ENCODE data around the gene SLX4IP.

Gene SLX4IP

DNA sequence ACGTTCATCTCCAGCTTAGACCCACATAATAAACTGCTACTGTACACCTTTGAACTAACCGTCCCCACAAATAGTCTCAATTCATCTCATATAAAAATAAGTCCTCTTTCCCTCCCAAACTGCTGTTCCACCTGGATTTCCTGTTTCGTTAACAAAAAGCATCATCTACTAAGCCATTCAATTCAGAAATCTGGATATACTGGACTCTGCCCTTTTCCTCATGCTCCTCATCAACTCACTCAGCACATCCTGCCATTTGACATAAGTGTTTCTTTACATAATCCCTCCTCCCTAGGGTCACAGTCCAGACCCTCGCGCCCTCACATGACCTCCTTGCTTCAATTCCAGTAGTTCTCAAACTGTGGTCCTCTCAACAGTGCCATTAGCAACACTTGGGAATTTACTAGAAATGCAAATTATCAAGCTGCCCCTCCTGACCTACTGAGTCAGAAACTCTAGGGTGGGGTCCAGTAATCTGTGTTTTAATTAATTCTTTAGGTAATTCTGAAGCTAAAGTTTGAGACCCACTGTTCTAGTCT is 5.6 kb upstream of the SLX4IP start:
- DNase-seq (ENCODE audit: low read depth): no peak

DNA sequence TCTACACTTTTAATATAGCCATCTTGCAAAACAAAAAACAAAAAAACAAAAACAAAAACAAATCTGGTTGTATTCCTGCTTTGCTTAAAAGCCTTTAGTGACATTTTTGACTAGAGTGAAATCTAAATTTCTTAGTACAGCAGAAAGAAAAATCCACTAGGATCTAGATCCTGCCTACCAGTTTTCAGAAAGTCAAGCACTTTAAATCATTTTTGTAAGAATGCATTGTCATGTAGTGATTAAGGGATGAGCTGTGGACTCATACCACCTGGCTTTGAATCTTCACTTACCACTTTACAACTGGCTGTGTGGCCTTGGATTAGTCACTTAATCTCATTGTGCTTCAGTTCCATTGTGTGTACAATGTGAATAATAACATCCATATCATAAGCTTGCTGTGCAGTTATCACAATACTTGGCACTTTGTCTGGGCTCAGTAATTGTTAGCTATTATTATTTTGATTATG is 5.1 kb upstream of the SLX4IP start:
- no peak for DNase-seq (ENCODE audit: low read depth)

DNA sequence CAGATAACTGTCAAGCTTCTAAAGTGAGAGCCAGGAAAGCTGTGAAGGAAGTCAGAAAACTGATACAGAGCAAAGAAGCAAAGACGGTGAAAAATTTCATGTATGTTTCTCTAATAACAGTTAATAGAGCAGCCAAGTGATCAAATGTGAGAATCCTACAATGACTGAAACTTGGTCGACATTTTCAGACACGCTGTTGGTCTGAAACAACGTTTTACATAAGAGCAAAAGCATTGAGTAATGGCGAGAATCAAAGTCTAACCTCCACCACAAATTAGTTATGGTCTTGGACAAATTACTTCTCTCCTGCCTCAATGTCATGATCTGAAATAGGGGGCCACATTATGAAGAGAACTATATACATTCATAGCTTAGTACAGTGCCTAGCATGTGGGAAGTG is 4.4 kb upstream of the SLX4IP start:
- no peak for DNase-seq (ENCODE audit: low read depth)

DNA sequence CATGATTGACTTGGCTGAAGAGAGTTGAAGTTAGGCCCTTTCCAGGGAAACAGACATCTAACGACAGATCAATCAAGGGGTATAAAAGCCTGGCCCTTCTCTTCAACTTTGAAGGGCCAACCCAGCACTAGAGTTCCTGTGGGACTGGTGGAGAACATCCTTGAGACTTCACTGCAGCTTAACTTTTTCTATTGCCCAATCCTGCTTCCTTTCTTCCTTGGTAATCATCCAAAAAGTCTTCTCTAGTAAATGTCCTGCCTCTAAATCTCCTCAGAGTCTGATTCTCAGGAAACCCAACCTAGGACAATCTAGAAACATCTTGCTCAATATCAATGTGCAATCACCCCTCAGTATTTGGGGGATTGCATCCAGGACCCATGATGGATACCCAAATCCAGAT is 3.0 kb upstream of the SLX4IP start:
- DNase-seq (ENCODE audit: low read depth): no peak

DNA sequence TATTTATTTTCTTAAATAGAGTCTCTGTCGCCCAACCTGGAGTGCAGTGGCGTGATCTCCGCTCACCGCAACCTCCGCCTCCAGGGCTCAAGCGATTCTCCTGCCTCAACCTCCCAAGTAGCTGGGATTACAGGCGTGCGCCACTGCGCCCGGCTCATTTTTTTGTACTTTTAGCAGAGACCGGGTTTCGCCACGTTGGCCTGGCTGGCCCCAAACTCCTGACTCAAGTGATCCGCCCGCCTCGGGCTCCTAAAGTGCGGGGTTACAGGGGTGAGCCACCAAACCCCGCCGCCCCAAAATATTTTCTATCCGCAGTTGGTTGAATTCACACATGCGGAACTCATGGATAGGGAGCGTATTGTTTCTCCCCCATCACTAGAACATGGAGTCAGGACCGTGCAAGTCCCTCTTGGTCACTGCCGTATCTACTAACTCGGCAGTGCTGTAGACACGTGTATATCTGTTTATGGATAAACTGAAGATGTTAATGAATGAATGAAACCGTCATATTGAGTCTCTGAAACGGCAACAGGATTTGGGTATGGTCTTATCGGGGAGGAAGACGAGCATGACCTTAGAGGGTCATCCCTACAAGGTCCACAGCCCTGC is 2.0 kb upstream of the SLX4IP start:
- no peak for DNase-seq (ENCODE audit: low read depth)

DNA sequence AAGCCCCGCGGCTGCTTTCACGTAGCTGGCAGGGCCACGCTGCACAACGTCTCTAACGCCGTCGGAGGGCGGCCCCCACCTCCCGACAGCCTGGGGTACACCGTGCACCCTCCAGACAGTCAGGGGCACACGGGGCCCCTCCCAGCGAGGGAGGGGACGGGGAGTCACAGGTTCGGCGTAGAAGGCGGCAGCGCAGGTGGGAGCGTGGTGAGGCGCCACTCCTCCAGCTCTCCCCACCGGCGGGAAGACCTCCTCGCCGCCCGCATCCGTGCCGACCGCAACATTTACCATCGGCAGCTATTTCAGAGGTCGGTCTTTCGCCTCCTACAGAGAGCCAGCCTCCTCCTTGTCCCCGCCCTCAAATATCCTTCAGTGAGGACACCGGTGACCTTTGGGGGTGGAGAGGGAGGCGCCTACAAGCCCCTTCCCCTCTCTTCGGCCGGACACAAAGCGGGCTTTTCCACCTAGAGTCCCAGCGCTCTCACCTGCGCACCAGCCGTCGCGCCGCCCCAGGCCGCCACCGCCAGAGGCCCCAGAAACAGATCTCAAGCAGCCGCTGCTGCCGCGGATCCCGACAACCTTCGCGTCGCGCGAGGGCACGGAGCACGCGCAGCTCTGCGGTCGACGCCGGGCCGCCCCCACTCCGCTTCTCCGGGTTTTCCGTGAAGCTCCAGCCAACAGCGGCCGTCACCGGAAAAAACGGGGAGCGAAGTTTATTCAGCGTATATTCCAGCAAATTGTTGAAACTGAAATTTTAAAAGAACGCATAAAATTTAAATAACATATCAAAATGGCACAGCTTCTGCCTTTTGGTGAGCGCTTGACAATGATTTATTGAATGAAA is 1.3 kb upstream of the SLX4IP start, which contains the start of gene MKKS:
Gene MKKS (minus strand): TSS at position 600 of the 844 bp plus-strand sequence. CDS start 20,708 bp downstream, outside the sequence.
- DNase-seq (ENCODE audit: low read depth): peak; percentile 83

DNA sequence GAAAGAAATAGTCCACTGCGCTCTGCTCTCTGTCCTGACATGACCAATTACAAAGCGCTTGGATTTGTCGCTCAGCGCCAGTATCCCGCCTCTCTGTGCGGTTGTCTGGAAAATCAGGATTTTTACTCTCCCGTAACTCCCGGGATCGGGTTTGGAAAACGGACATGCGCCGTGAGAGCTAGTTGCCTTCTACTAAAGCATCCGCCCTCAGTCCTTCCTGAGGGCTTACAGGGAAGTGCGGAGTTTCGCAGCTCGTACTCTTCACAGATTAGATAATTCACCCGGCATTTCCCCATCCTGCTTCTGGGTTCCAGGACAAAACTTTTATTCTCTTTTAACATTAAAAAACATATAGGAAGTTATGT is 656 bp upstream of the SLX4IP start:
- DNase-seq (ENCODE audit: low read depth): peak; percentile 63

DNA sequence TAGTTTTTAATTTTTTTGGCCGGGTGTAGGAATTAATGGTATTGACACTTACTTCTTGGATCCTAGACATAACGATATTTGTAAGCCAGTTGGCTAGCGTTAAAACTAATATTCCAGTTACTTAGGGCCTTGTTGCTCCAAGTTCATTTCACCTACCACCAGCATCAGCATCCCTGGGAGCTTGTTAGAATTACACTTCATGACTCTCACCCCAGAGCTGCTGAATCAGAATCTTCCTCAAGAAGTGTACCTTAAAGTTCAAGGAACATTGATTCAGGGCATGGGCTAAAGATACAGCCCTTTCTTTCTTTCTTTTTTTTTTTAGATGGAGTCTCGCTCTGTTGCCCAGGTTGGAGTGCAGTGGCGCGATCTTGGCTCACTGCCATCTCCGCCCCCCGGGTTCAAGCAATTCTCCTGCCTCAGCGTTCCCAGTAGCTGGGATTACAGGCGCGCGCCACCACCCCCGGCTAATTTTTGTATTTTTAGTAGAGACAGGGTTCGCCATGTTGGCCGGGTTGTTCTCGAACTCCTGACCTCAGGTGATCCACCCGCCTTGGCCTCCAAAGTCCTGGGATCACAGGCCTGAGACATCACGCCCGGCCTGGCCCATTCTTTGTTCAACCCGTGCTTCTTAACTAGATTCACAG is 1.1 kb downstream of the SLX4IP start:
- no peak for DNase-seq (ENCODE audit: low read depth)

DNA sequence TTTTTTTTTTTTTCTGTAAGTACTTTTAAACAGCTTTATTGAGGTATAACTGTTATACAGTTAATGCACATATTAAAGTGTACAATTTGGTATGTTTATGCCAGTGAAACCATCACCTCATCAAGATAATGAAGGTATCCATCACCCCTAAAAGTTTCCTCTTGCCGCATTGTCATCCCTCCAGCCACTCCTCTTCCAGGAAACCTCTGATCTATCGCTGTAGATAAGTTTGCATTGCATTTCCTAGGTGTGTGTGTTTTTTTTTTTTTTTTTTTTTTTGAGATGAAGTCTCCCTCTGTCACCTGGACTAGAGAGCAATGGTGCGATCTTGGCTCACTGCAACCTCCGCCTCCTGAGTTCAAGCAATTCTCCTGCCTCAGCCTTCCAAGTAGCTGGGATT is 3.1 kb downstream of the SLX4IP start:
- DNase-seq (ENCODE audit: low read depth): no peak

DNA sequence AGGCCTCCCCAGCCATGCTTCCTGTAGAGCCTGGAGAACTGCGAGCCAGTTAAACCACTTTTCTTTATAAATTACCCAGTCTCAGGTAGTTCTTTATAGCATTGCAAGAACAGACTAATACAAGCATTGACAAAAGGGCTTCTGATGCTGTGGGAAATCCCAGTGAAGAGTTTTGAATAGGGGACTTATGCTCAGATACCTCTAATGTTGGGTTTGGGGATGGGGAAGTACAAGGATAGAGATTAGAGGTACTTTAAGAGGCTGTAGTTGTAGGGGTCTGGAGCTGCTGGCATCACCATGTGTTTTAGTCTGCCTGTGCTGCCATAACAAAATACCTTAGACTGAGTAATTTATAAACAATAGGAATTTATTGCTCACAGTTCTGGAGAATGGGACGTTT is 8.8 kb downstream of the SLX4IP start:
- no peak for DNase-seq (ENCODE audit: low read depth)

DNA sequence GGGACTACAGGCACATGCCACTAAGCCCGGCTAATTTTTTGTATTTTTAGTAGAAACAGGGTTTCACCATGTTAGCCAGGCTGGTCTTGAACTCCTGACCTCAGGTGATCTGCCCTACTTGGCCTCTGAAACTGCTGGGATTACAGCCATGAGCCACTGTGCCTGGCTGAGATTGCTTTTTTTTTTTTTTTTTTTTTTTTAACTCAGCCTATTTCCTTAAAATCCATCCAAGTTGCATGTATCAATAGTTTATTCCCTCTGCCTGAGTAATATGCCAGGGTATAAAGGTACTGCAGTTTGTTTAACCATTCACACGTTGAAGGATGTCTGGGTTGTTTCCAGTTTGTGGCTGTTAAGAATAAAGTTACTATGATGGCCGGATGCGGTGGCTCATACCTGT is 10.7 kb downstream of the SLX4IP start:
- DNase-seq (ENCODE audit: low read depth): no peak

DNA sequence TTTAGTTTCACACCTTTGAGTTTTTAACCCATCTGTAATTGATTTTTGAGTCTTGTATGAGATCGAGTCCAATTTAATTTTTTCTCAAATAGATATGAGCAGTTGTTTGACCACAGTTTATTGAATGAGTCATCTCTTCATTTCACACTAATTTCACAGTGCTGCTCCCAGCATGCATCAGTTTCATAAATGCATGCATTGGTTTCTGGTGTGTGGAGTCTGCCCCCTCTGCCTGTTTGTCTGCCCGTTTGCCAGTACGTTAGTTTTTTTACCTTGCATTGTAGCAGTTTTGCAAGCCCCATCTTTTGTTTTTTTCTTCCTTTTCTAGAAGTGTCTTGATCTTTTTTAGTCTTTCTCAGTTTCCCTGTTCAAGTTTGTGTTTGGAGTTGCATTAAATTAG is 11.9 kb downstream of the SLX4IP start:
- DNase-seq (ENCODE audit: low read depth): no peak

DNA sequence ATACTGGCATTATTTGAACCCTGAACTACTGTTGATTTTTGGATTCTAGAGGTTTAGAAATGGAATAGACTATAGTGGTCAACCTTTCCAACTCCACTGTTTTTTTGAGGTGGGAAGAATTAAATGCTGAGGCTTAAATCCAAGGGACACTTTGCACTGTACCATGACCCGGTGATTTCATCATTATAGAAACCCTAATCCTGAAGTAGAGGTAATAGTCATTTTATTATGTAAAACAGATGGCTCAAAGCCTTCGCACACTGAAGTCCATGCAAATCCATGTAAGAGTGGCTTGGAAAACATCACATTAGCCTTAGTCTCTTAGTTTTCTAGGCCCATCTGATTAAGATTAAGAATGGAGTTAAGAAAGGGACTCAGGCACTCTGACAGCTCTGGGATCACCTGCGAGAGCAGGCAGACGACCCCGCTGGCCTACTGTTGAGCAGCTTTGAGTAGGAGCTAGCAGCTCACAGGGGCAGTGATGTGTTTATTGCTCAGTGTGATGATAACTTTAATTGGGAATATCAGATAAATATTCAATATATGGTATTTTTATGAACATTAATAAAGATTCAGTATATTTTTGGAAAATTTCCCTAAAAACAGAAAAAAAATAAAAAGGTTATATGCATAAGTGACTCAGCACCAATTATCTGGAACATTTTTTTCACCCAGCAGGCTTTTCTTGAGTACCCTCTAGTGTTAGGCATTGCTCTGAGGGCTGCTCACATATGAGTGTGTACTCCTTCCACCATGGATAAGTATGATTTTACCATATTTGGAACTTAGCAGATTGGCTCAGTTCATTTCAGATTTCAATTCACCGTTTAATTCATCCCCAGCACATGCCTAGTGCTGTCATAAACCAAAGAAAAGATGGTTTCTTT is 13.4 kb downstream of the SLX4IP start:
- no peak for DNase-seq (ENCODE audit: low read depth)

DNA sequence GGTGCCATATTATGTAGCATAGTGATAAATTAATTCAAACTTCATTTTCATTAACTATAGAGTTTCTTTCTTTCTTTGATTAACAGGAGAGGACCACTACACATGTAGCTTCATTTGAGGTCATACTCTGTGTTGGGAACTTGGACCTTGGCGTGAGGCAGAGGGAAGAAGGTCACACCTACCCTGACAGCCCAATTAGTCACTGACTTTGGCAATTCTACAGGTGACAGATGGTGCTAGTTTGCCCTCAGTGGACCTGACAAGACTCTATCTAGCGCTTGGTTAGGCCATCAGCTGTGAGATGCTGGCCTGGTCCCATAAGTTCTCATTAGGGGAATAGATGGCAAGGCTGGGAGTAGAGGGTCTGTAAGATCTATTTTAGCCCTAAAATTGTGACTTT is 14.2 kb downstream of the SLX4IP start:
- DNase-seq (ENCODE audit: low read depth): no peak

DNA sequence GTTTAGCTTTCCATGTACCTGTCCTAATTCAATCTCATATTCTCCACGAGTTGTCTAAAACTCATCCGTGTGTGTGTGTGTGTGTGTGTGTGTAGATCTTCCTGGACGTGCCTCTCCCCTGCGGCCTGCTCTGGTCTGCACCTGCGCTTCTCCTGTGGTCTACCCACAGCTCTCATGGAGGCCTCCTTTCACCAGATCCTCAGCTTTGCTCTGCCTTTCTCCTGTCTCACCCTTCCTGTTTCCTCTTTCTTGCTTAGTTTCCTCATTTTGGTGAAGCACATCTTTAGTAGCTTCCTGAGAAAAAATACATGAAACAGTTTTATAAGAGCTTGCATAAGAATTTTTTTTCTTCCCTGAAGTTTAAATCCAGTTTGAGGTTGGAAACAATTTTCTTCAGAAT is 18.1 kb downstream of the SLX4IP start:
- no peak for DNase-seq (ENCODE audit: low read depth)

DNA sequence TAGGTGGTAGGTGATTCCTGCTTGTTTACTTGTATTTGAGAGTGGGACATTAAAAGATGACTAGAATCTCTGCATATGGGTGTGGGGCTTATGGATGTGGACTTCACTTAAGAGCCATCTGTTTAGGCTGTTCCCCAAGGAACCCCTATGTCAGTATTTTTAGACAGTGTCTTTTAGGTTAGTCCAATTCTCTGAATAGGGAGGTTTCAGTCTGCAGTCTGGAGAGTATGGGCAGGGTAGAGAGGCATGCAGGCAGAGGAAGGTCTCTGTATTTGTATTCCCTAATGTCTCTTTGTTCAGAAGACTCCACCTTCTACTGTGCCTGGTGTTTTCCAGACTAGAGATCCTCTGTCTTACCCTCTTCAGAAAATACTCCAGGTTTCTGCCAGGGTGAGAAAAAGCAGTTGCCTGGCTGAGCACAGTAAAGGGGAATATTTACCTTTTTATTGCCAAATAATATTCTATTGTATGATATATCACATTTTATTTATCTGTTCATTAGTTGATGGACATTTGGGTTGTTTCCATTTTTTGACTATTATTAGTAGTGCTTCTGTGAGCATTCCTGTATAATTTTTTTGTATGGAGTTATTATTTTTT is 19.1 kb downstream of the SLX4IP start:
- no peak for DNase-seq (ENCODE audit: low read depth)

DNA sequence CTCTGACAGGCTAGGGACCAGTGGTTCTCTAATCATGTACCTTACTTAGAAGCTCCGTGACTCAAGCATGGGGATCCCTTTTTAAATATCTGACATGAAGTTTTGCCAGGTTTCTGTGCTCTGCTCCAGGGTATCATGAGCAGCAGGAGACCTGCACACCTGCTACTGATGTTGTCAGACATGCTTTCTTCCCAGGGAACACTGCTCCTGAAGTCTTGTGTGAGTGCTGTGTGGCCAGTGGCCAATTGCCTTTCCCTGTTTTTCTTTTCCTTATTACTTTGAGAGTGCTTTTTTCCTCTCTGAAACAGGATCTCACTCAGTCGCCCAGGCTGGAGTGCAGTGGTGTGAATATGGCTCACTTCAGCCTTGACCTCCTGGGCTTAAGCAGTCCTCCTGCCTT is 26.4 kb downstream of the SLX4IP start:
- DNase-seq (ENCODE audit: low read depth): no peak

DNA sequence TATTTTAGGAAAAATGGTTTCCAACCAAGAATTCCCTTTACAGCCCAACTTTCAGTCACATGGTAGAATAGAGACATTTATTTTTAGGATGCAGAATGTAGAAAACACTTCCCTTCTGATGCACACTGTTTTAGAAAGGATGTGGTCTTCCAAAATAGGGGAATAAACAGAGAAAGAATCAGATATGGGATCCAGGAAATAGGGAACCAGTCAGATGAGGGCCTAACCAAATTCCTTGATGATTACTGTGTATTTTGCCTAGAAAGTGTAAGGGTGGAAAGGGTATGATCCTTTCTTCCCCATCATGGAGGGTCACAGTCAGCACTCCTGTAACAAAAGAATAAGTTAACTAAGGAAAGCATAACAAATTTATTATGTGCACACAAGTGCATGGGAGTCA is 27.4 kb downstream of the SLX4IP start:
- no peak for DNase-seq (ENCODE audit: low read depth)

DNA sequence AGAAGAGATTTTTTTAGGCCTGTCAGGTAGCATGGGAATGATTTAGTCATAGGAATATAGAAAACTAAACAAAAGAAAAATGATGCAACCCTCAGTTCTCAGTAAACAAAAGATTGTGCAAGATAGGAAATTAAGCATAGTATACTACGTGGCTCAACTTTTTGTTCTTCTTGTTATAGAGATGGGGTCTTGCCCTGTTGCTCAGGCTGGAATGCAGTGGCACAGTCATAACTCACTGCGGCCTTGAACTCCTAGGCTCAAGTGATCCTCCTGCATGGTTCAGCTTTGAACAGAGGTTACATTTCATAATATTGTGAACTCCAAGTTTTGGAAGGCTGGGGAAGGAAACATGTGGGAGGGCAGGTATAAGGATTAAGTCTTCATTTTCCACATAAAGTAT is 28.5 kb downstream of the SLX4IP start:
- DNase-seq (ENCODE audit: low read depth): no peak

DNA sequence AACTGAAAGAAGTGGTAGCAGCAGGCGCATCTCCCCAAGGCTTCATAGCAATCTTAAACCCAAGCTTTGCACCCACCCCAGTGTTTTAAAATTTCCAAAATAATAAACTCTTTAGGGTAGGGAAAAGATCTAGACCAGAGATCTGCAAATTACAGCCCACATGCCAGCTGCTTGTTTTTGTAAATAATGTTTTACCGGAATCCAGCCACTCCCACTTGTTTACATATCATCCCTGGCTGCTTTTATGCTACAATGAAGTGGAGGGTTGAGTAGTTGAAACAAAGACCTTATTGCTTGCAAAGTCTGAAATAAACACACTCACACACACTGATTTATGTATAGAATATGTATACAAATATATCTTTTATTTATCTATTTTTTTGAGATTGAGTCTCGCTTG is 30.0 kb downstream of the SLX4IP start:
- DNase-seq (ENCODE audit: low read depth): no peak

DNA sequence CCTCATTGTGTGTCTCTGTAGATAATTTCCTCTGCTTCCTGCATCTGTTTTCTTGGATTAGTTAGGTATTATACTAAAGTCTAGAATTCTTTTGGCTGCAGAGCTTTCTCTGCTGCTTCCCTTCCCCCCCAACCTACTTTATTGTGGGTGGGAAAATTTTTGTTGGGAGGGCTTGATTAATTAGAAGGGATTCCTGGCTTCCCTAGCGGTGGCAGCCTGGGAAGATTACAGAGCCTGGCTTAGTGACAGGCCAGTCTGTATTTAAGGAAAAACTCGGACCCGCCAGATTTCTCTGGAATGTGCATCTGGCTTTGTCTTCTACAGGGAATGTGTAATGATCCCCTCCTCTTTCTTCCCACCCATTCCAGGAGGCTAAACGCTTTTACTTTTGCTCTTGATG is 31.2 kb downstream of the SLX4IP start:
- DNase-seq (ENCODE audit: low read depth): no peak

DNA sequence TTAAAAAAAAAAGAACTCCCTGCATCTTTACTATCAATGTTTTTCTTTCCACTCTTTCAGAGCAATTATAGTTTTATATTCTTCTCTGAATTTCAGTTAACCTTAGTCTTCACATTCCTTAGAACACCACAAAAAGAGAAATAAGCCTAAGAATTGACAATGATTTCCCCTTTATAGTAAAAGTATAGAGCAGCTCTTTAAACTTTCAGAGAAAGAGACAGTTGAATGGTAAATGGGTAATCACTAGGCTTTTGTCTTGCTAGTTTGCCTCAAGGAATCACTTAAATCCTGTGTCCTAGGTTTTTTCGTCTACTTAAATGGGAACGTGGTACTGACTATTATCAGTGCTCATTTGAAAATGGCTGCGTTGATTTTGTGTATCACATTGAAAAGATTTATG is 31.8 kb downstream of the SLX4IP start:
- no peak for DNase-seq (ENCODE audit: low read depth)
